PC-3 (cell line): ENCODE measurements around the gene BCAT1.
"Not testable (repeated sequence)": the region's sequence is repeated elsewhere in the genome, so short reads cannot be mapped to it uniquely, and the experiment has no call there.

Experiments used
- CTCF ChIP-seq: fragments of 300-600 bp; sonication (generic); conservative IDR thresholded peaks from 2 replicates; pipeline ENCODE4 v1.5.1; 2017; ENCODE audit warnings: antibody characterized with exemption, low read depth, mild to moderate bottlenecking, low read length
- EZH2 ChIP-seq: fragments of 300-600 bp; sonication (generic); IDR thresholded peaks from one replicate; pipeline ENCODE4 v1.6.1; 2017; ENCODE audit warnings: antibody characterized with exemption, mild to moderate bottlenecking, low read length; ENCODE audit not compliant: unreplicated experiment
- EZH2phosphoT487 ChIP-seq: fragments of 300-600 bp; sonication (generic); IDR thresholded peaks from 2 replicates; pipeline ENCODE4 v1.6.1; 2018; ENCODE audit warnings: mild to moderate bottlenecking, antibody characterized with exemption, low read length, borderline replicate concordance

DNA sequence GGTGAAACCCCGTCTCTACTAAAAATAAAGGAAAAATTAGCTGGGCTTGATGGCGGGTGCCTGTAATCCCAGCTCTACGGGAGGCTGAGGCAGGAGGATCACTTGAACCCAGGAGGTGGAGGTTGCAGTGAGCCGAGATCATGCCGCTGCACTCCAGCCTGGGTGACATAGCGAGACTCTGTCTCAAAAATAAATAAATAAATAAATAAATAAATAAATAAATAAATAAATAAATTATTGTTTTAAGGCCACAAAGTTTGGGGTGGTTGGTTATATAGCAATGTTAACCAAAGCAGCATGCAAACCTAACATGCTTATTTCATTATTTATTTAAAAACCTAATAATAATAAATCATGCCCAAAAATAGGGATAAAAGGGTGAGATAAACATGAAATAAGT, 38.7 kb downstream of the BCAT1 start:
- not testable (repeated sequence) for TF ChIP-seq CTCF, EZH2phosphoT487, EZH2
